B cell (primary cell): ENCODE data around the gene NUP214. TPM values are rescaled to one million over a fixed set of nuclear protein-coding genes. Genes with fewer than 3 reads are reported as not detected.

Source experiments
- ATAC-seq: fragments of 200-7000 bp; cut with Tn5 transposase; one replicate; pipeline ENCODE4 v1.10.0; 2021; ENCODE audit warnings: low read depth, mild to moderate bottlenecking, moderate number of reproducible peaks, moderate library complexity
- CTCF ChIA-PET: fragments of 350-600 bp; sonication (Branson Sonifier 250); formaldehyde crosslinking; loops from one replicate; lab custom pipeline; 2021; ENCODE audit warnings: antibody characterized with exemption, inconsistent platforms; lab: Charles Lee
- POLR2A ChIA-PET: fragments of 350-600 bp; sonication (Branson Sonifier 250); formaldehyde crosslinking; loops from one replicate; lab custom pipeline; 2021; ENCODE audit warnings: antibody characterized with exemption; lab: Charles Lee
- DNase-seq: peaks from one replicate; pipeline ENCODE4 v3.0.0; 2013
- H2AFZ ChIP-seq: 2 replicates; pipeline ENCODE4 v1.6.1; 2012; ENCODE audit warnings: mild to moderate bottlenecking, low read depth, low read length; ENCODE audit not compliant: insufficient read depth, poor library complexity, severe bottlenecking
- H3K27ac ChIP-seq, 2 donors: 1 replicate in 1 of 2; 2 replicates in 1 of 2; pipeline ENCODE4 v1.5.1; 2012 to 2013; ENCODE audit warnings: low read length in 2 of 2, mild to moderate bottlenecking in 2 of 2, moderate library complexity in 1 of 2
- H3K27me3 ChIP-seq, 4 experiments: fragments of 200-600 bp in 1 of 4; sonication (generic) in 1 of 4; replicated peaks in 1 of 4; 1 replicate in 2 of 4; 2 replicates in 2 of 4; pipeline versions ENCODE4 v1.6.1 to v1.7.0; 2013 to 2016; ENCODE audit warnings: low read length in 3 of 4, mild to moderate bottlenecking in 2 of 4, mixed read lengths in 1 of 4, moderate library complexity in 1 of 4; ENCODE audit not compliant: insufficient read depth in 4 of 4, control insufficient read depth in 3 of 4; ENCODE audit errors: control extremely low read depth in 1 of 4
- H3K36me3 ChIP-seq, 2 experiments: replicated peaks in 1 of 2; 1 replicate in 1 of 2; 2 replicates in 1 of 2; pipeline versions ENCODE4 v1.6.1 to v1.7.1; 2013; ENCODE audit warnings: low read length in 1 of 2; ENCODE audit not compliant: insufficient read depth in 2 of 2, control insufficient read depth in 1 of 2; ENCODE audit errors: control extremely low read depth in 1 of 2, extremely low read depth in 1 of 2
- H3K4me1 ChIP-seq, 2 donors: fragments of 200-600 bp in 1 of 2; sonication (generic) in 1 of 2; 1 replicate in 1 of 2; 2 replicates in 1 of 2; pipeline versions ENCODE4 v1.5.1 to v1.6.1; 2013 to 2017; ENCODE audit warnings: low read length in 2 of 2; ENCODE audit not compliant: control insufficient read depth in 2 of 2, insufficient read depth in 2 of 2
- H3K4me2 ChIP-seq: replicated peaks from 2 replicates; pipeline ENCODE3; 2012; ENCODE audit warnings: mild to moderate bottlenecking, low read depth, low read length; ENCODE audit not compliant: poor library complexity, severe bottlenecking
- H3K4me3 ChIP-seq, 5 experiments: fragments of 200-600 bp in 1 of 5; sonication (generic) in 1 of 5; 1 replicate in 3 of 5; 2 replicates in 2 of 5; pipeline versions ENCODE4 v1.5.1 to v1.7.0; 2011 to 2016; ENCODE audit warnings: low read length in 4 of 5, mild to moderate bottlenecking in 4 of 5, low read depth in 2 of 5, control low read depth in 1 of 5, moderate library complexity in 1 of 5; ENCODE audit not compliant: insufficient read depth in 1 of 5; ENCODE audit errors: control extremely low read depth in 1 of 5, extremely low read depth in 1 of 5
- H3K79me2 ChIP-seq: fragments of 200-600 bp; sonication (generic); one replicate; pipeline ENCODE4 v1.6.0; 2016; ENCODE audit warnings: low read length; ENCODE audit not compliant: control insufficient read depth, insufficient read depth
- H3K9ac ChIP-seq: fragments of 200-600 bp; sonication (generic); 2 replicates; pipeline ENCODE4 v1.6.1; 2017; ENCODE audit warnings: mild to moderate bottlenecking, low read length, moderate library complexity
- H3K9me3 ChIP-seq, 3 donors: one replicate each; pipeline versions ENCODE4 v1.6.1 to v1.7.1; 2013; ENCODE audit warnings: low read length in 2 of 3; ENCODE audit not compliant: control insufficient read depth in 2 of 3, insufficient read depth in 1 of 3; ENCODE audit errors: control extremely low read depth in 1 of 3
- H4K20me1 ChIP-seq: 2 replicates; pipeline ENCODE4 v1.6.0; 2012; ENCODE audit warnings: mild to moderate bottlenecking, low read length; ENCODE audit not compliant: insufficient read depth, control insufficient read depth, poor library complexity, severe bottlenecking
- H3K27ac Mint-ChIP-seq: one replicate; pipeline ENCODE4 v1.8.0; 2021; ENCODE audit warnings: mixed read lengths
- H3K27me3 Mint-ChIP-seq: one replicate; pipeline ENCODE4 v1.8.0; 2021; ENCODE audit warnings: mixed read lengths
- H3K4me1 Mint-ChIP-seq: one replicate; pipeline ENCODE4 v1.8.0; 2021; ENCODE audit warnings: mixed read lengths
- H3K4me3 Mint-ChIP-seq: one replicate; pipeline ENCODE4 v1.8.0; 2021; ENCODE audit warnings: mixed read lengths
- H3K9me3 Mint-ChIP-seq: one replicate; pipeline ENCODE4 v1.8.0; 2022; ENCODE audit warnings: mixed read lengths; ENCODE audit not compliant: insufficient read depth
- CTCF ChIP-seq: fragments of 200-600 bp; IDR thresholded peaks from one replicate; pipeline ENCODE4 v1.8.0; 2022; ENCODE audit warnings: antibody characterized with exemption, mild to moderate bottlenecking
- EZH2 ChIP-seq: IDR thresholded peaks from 2 replicates; pipeline ENCODE4 v1.6.1; 2012; ENCODE audit warnings: borderline replicate concordance, low read depth, mild to moderate bottlenecking, moderate library complexity, low read length; ENCODE audit not compliant: insufficient read depth, poor library complexity, severe bottlenecking
- WGBS: methylation state at CpG from one replicate; pipeline ENCODE4 v1.1.5; 2013; ENCODE audit warnings: missing lambda C conversion rate; ENCODE audit not compliant: insufficient coverage; 5-methylcytosine and 5-hydroxymethylcytosine counted together
- intact Hi-C: fragments of 100-400 bp; cut with micrococcal nuclease; formaldehyde crosslinking; loops from one replicate; pipeline ENCODE4 v1.10.0; 2022
- polyA plus RNA-seq: library from polyadenylated mRNA; depleted of rRNA; stranded (reverse); fragments of >200 nt; gene quantifications from 2 replicates; pipeline ENCODE4 v1.2.3, GENCODE V29; 2012
- total RNA-seq, 2 donors: library from RNA; stranded (reverse); fragments of 120-200 nt in 1 of 2; gene quantifications; 1 replicate in 1 of 2; 2 replicates in 1 of 2; pipeline versions ENCODE4 v1.2.3 to v1.2.4, GENCODE V29; 2013 to 2022

NUP214 gene
- total and polyA plus RNA-seq, 2 donors (not counting 1 experiment from before 2014, with no cell fraction given): 19.0 to 94.6 TPM

- no peak overlapping the region for H2AFZ ChIP-seq
- CTCF ChIA-PET: no interaction called here
- no peak for TF ChIP-seq CTCF
- TF ChIP-seq EZH2: no peak
Observed at GRCh38 chr9:131117762-131118145, 7.6 kb upstream of the NUP214 start.

GRCh38 chr9:131119600-131119999 lies 5.8 kb upstream of the NUP214 start:
- H3K27ac ChIP-seq: no peak overlapping the region
- TF ChIP-seq CTCF (no peak), EZH2 (no peak)
- H3K27me3 ChIP-seq: peaks cover 0 to 12% (median 1%) of the 10 kb centered on the region in 4 experiments
- H3K4me1 ChIP-seq: peaks cover under 1 to 2% of the 10 kb centered on the region in 2 donors
- no peaks in the 10 kb centered on the region for H3K9me3 Mint-ChIP-seq
- no peaks in the 10 kb centered on the region for H4K20me1 ChIP-seq
- no peaks in the 10 kb centered on the region for H3K36me3 ChIP-seq
- H2AFZ ChIP-seq: no peak overlapping the region
- POLR2A ChIA-PET: no interaction called here
- H3K27me3 Mint-ChIP-seq: peaks cover 8% of the 10 kb centered on the region
- DNase-seq: no peak
- peaks cover under 1% of the 10 kb centered on the region for H3K4me1 Mint-ChIP-seq
- H3K4me3 Mint-ChIP-seq: no peak overlapping the region
- WGBS: 81% methylated on average over 7 of the region's 8 CpGs
- H3K9me3 ChIP-seq: no peaks in the 10 kb centered on the region
- no peak overlapping the region for H3K9ac ChIP-seq
- H3K79me2 ChIP-seq: no peaks in the 10 kb centered on the region
- ATAC-seq: no peak
- H3K27ac Mint-ChIP-seq: no peak overlapping the region
- CTCF ChIA-PET: interaction anchor here (0.7 kb wide), 1 partner anchor 217 kb away, joined by 3 read pairs; no protein-coding TSS in a partner anchor
- no peak overlapping the region for H3K4me3 ChIP-seq
- intact Hi-C loops: no loop called here
- H3K4me2 ChIP-seq: no peak overlapping the region

More at GRCh38 chr9:131117762-131118145, 7.6 kb upstream of the NUP214 start:
- H3K27me3 ChIP-seq: peaks cover 0 to 12% (median 1%) of the 10 kb centered on the region in 4 experiments
- 60% methylated on average over 3 of the region's 4 CpGs for WGBS
- H3K79me2 ChIP-seq: no peaks in the 10 kb centered on the region
- Mint-ChIP-seq H3K27ac (no peak overlapping the region), H3K9me3 (no peaks in the 10 kb centered on the region), H3K4me3 (no peak overlapping the region), H3K4me1 (no peaks in the 10 kb centered on the region), H3K27me3 (peaks cover 12% of the 10 kb centered on the region)
- H3K4me2 ChIP-seq: no peak overlapping the region
- no peaks in the 10 kb centered on the region for H3K9me3 ChIP-seq
- H4K20me1 ChIP-seq: no peaks in the 10 kb centered on the region
- H3K9ac ChIP-seq: no peak overlapping the region
- no peak for ATAC-seq
- H3K4me1 ChIP-seq: no peaks in the 10 kb centered on the region
- no peak for DNase-seq
- no peak overlapping the region for H3K27ac ChIP-seq
- no peaks in the 10 kb centered on the region for H3K36me3 ChIP-seq
- POLR2A ChIA-PET: interaction anchor here (0.7 kb wide), 1 partner anchor 17 kb away, joined by 5 read pairs; no protein-coding TSS in a partner anchor
- intact Hi-C loops: no loop called here
- no peak overlapping the region for H3K4me3 ChIP-seq
